HG03354 (cell line): ENCODE data around the gene FOSB.
"Not testable (repeated sequence)": the region's sequence is repeated elsewhere in the genome, so short reads cannot be mapped to it uniquely, and the experiment has no call there.

Experiments used
- ATAC-seq: cut with Tn5 transposase; IDR thresholded peaks from one replicate; pipeline ENCODE4 v1.9.1; 2021; ENCODE audit warnings: mild to moderate bottlenecking; ENCODE audit not compliant: unreplicated experiment, poor library complexity, severe bottlenecking

The FOSB gene

DNA sequence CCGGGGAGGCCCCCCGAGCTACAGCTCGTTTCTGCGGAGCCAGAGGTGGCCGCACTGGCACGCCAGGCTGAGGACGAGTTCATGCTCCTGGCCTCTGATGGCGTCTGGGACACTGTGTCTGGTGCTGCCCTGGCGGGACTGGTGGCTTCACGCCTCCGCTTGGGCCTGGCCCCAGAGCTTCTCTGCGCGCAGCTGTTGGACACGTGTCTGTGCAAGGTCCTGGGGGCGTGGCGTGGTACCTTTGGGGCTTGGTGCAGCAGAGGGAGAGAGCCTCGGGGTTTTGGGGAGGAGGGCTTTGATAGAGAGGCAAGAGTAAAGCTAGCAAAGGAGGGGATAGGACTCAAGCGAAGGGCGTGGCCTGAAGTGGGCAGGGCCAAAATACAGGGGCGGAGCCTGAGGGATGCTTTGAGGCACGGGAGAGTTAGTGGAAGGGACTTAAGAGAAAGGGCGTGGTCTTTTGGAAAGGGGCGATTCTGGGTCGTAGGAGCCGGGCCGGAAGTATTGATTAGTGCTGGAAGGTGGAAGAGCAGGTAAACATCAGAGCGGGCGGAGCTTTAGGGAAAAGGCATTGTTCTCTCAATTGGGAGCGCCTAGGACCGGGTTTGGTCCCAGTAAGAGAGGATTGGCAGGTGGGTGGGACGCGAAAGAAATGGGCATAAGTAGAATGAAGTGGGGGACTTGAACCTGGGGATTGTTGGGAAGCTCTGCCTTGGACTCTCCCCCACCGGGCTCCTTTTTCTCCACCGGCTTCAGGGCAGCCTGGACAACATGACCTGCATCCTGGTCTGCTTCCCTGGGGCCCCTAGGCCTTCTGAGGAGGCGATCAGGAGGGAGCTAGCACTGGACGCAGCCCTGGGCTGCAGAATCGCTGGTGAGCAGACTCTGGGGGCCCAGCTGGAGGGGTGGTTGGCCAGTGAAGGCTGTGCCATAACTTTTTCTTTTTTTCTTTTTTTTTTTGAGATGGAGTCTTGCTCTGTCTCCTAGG is 31.7 kb downstream of the FOSB start:
- no peak for ATAC-seq

DNA sequence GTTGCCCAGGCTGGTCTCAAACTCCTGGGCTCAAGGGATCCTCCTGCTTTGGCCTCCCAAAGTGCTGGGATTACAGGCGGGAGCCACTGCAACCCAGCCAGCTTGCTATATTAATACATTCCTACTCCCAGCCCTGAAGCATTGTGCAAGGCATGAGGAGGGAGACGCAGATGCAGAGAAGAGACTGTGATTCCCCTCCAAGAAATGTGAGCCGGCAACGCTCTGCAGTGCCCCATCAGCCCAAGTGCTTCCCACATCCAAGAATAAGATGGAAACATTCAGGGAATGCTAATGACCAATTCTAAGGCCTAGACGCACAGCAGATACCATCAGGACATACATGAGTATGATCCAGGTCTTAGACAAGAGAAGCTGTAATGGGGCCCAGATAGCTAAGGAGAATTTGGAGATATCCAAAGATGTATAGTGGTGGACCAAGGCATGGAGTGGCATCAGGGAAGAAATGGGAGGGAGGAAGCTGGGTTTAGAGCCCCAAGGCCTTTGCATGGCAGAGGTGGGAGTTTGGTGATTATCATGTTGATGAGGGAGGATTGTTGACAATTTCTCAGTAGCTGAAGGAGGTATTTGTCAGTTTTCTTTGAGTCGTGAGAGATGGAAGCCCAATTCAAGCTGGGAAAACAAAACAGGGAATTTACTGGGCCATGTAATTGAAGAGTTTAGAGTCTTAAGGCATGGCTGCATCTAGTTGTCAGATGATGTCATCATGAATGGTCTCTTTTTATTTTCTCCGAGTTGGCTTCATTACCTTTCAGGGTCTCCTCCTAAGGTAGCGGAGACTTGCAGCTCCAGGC is 33.3 kb downstream of the FOSB start:
- ATAC-seq, result no peak

DNA sequence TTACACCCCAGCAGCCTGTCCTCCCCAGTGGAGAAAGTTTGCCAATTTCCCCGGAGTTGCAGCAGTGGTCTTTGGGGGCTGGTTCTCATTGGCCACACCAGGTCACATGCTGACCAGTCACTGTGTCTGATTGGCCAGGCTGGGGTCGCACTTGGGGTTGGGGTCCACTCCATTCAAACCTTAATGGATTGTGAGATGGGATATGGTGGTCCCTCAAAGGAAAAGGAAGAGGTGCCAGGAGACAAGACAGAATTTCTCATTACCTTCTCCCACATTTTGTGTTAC is 33.9 kb downstream of the FOSB start:
- ATAC-seq, result no peak

DNA sequence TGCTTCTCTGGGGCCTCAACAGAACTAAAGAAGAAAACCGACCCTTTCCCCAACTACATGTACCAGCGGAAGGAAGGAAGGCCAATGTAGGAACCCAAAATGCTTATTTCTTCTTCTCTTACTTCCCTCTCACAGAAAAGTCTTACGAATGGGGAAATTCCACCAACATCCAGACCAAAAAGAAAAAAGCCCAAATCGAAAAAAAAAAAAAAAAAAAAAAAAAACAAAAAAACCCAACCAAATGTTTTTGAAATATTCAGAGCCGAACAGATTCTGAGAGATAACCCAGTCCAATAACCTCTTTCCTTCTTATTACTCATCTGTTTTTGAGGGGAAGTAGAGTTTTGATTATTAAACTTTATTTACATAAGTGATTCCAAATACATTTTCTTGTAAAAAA is 34.3 kb downstream of the FOSB start:
- no peak for ATAC-seq

DNA sequence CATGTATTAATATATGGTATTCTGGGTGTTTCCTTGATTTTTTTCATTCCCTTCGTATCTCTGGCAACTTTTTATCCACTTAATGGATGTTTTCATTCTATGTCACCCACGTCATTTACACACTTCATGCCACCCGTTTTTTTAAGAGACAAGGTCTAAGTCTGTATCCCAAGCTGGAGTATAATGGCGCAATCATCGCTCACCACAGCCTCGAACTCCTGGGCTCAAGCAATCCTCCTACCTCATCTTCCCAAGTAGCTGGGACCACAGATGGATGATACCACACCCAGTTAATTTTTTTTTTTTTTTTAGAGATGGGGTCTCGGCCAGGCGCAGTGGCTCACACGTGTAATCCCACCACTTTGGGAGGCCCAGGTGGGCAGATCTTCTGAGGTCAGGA is 36.1 kb downstream of the FOSB start:
- no peak for ATAC-seq

DNA sequence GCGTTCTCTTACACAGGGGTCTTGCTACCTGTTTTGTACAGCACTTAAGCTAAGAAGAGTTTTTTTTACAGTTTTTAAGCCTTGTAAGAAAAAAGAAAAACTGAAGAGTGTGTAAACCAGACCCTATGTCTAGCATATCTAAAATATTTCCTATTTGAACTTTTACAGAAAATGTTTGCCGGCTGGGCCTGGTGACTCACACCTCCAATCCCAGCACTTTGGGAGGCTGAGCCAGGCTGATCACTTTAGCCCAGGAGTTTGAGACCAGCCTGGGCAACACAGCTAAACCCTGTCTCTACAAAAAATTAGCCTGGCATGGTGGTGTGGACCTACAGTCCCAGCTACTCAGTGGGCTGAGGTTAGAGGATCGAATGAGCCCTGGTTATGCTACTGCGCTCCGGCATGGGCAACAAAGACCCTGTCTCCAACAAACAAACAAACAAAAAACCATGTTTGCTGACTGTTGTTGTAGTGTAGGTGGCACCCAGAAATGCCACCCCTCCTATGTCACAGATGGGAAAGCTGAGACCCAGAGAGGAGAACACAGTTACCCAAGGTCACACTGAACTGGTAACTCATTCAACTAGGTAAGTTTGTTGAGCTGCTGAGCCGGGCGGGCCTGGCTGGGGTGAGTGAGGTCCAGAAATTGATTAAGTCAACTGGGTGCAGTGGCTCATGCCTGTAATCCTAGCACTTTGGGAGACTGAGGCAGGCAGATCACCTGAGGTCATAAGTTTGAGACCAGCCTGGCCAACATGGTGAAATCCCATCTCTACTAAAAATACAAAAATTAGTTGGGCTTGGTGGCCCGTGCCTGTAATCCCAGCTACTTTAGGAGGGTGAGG is 37.6 kb downstream of the FOSB start:
- ATAC-seq, result no peak

DNA sequence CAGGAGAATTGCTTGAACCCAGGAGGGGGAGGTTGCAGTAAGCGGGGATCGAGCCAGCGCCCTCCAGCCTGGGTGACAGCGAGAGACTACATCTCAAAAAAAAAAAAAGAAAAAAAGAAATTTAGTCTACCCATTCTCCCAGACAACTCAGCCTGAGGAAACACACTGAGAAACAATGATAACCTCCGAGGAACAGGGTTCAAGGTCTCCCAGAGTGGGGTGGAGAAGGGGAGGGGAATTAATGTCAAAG is 38.1 kb downstream of the FOSB start:
- no peak for ATAC-seq

DNA sequence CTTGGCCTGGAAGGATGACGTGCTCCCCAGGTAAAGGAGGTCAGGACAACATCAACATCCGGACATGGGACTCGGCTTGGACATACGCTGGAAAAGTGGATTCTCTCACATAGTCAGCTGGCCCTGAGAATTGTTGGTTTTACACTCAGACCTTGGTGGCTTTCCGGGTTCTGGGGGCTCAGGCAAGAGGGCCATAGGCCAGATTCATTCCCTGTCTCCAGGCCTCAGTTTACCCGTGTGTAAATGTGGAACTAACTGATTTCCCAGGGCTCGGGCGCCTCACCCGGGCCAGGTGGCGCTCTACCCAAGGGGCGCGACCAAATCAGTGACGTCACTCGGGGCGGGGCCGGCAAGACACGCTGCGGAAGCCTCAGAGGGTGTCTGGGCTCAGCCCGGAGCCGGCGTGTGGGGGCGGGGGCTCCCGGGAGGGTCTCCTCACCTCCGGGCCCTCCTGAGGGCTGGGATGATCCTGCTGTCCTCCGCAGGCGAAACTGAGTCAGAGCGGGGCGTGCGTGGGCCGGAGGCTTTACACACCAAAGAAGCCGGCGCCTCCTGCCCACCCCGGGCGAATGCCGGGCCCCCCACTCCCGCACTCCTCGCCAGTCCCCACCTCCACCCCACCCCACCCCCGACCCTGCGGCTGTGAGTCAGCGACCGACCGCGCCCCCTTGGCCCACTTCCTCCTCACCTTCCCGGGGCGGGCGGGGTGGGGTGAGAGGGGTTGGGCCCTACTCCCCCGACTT is 38.6 kb downstream of the FOSB start:
- peak; percentile 57 for ATAC-seq

DNA sequence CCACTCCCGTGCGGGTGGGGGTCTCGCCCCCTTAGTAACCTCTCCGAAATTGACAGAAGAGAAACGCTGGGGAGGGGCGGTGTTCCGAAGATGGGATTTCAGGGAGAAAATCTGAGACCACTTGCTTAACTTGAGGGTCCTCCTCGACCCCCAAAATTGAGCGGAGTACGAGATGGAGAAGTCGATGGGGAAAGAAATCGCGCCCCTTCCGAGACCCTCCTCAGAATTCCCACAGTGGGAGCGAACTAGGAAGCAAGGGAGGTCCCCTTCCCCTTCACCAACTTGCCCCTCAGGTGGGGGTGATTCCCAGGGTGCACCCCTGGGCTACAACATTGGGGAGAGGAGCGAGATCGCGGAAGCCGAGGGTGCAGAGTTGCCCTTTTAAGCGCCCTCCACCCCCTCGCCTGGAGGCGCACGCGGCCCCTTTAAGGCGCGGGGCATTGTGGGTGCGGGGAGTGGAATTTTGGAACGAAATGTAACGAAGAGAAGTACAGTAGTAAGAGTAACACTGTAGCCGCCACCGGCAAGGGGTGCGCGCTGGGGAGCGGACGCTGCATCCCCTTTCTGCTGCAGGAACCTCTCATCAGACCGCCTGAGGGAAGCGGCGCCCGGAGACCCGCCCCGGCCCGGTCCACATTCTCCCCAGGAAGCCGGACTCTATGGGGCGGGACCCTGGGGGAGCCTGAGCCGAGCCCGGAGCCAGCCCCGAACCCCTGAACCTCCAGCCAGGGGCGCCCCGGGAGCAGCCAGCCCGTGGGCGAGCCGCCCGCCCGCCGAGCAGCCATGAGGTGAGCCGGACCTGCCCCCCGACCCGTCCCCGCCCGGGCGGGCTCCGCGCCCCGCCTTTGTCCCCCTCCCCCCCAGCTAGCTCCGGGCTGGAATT is 39.4 kb downstream of the FOSB start, which contains the start of gene VASP:
VASP (plus strand) TSS at position 491 of the 883 bp plus-strand sequence; CDS start at position 784, 293 bp downstream.
- ATAC-seq, result peak; percentile 49

DNA sequence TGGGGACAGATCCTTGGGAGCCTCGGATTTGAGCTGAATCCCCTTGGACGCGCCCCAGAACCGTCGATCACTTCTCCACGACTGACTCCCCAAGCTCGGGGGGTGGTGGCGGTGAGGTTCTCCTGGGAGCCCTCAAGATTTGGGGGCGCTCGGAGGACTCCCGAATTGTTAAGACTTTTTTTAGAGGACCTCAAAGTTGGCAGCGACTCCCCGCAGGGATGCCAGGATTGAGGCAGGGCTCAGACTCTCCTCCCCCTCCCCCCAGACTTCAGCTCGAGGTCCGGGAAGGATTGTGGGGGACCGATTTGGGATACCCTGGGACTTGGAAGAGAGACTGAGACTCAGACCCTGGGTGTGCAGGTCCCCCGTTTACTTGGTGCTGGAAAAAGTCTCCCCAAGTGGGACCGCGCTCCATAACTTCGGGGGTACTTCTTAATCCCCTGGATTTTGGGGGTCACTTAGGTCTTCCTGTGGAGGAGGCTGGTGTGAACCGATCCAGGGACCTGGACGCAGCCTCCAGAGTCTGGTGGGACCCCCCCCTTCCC is 40.1 kb downstream of the FOSB start:
- no peak for ATAC-seq

DNA sequence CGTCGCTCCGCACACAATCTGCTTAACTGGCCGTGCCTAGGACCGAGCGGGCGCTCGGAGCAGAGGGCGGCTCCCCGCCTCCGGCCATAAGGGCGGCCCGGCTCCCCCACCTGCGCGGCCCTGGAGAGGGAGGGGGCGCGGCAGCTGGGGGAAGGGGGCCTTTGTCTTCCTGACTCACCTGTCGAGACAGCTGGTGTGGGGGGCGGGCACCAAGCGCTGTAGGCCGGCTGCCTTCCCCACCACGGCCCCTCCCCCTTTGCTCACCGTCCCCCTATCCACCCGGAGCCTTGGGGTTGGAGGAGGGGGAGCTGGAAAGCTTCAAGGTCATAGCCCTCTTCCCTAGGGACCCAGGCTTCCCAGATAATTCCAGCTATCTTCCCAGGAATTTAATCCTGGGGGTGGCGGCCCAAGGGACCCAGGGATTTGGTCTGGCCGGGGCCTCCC is 40.6 kb downstream of the FOSB start:
- ATAC-seq, result no peak

DNA sequence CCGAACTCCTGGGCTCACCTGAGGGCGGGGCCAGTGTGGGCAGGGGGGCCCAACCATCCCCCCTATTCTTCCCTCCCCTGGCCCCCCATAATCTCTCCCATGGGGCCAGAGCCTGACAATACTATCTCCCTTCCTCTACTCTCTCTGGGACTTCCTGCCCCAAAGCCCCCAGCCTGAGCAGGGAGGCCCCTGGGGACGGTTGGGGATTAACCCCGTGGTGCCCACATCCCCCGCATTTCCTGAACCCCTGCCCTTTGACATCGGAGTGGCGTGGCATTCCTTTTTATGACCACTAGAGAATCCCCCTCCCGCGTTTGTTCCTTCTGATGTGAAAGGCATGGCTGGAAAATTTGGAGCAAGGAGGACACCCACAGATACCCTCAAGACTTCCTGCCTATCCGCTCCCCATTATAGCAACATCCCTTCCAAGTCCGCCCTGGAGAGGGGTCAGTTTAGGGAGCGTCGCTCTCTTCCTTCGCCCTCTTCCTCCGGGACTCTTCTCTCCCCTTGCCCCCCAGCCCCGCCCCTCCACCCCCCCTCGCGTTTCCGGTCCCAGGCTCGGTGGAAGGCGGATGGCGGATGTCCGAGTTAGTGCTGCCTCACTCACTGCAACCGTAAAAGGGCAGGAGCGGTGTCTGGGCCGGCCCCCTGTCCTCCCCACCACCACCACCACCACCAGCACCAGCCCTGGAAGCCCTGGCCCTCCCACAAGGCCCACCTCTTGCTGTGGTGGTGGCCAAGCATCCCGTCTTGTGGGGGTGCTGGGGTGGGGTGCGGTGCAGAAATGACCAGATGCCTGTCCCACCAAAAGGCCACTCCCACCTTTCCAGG is 41.3 kb downstream of the FOSB start:
- ATAC-seq, result no peak

DNA sequence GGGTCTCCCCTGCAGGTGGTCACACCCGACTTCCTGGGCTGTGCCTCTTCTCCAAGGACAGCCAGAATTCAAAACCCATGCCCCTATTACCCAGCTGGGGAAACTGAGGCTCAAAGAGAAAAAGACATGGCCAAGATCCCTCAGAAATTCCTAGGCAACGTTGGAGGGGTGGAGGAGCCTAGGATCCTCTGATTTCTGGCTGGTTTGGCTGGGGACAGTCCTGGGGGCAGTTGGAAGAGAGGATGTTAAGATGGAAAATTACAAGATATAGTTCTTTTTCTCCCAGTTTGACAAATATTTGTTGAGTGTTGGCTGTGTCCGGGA is 41.9 kb downstream of the FOSB start:
- ATAC-seq, result no peak

DNA sequence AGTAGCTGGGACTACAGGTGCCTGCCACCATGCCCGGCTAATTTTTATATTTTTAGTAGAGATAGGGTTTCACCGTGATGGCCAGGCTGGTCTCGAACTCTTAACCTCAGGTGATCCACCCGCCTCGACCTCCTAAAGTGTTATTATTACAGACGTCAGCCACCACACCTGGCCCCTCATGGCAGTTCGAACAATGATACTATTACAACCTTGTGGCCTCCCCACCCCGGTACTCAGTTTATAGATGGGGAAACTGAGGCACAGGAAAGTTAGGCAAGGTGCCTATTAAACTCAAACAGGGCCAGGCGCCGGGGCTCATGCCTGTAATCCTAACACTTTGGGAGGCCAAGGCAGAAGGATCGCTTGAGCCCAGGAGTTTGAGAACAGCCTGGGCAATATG is 42.6 kb downstream of the FOSB start:
- ATAC-seq, result not testable (repeated sequence)

DNA sequence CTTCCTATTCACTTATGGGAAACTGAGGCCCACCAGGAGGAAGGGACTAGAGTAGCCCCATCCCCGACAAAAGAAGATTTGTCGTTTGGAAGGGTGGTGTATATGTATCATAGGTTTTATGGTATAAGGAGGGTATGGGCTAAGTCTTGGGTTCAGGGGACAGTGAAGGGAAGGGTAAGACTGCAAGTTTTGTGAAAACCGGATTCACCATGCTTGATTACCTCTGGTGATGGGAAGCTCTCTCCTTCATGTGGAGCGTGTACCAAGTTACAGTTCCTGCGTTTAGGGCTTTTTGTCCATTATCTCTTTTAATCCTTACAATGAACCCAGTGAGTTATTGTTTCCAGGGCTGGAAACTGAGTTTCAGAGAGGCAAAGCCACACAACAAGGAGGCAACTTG is 43.3 kb downstream of the FOSB start:
- no peak for ATAC-seq

DNA sequence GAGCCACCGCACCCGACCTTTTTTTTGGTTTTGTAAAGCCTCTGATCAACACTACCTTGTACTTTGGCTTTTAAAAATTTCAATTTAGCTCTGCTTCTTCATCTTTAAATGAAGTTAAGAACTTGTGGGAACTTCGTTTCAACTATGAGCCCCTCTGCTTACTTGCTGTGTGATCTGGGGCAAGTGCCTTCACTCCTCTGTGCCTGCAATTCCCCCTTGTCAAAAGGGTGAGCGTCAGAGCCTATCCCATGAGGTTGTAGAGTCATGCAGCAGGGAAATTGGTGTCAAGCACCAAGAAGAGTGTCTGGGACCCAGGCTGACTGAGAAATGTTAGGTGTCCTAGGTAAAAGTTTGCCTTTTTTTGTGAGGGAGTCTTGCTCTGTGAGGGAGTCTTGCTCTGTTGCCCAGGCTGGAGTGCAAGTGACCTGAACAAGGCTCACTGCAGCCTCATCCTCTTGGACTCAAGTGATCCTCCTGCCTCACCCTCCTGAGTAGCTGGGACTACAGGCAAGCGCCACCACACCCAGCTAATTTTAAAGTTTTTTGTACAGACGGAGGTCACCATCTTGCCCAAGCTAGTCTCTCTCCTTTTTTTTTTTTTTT is 45.2 kb downstream of the FOSB start:
- no peak for ATAC-seq

DNA sequence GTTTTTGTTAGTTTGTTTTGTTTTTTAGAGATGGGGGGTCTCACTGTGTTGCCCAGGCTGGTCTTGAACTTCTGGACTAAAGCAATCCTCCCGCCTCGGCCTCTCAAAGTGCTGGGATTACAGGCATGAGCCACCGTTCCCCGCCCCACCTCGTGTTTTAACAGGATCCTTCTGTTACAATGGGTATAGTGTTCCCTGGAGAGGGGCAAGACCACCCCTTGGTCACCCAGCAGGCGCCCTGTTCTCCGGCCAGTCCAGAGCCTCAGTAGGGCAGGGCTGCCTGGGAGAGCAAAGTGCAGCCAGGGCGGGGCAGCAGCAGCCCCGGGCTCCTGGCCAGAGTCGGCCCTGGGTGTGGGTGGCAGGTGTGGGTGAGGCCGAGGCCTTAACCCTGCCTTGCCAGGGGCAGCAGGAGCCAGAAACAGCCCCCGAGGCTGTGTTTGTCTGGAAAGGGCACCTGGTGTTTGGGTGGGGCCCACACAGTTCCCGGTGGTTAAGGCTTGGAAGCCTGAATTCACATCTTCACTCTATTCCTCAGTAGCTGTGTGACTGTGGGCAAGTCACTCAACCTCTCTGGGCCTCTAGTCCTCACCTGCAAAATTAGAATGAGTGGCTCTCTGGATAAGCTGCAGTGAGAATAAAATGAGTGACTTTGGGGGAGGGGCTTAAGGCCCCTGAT is 46.7 kb downstream of the FOSB start:
- ATAC-seq, result no peak
